ENCODE results near the gene REXO4.

- TF ChIP-seq CTCF (IDR thresholded peaks at IDR 0.05) (no peak), POLR2A (IDR thresholded peaks at IDR 0.05) (no peak)
Measured at GRCh38 chr9:133430244-133430643, 12.4 kb upstream of the REXO4 start.
